Stomach (tissue), 4 donors: ENCODE data around the gene ZNF335.

Experiments used
- CTCF ChIP-seq, 7 experiments: fragments of 450-650 bp in 4 of 7; fragments of 200-600 bp in 3 of 7; sonication (generic) in 3 of 7; IDR thresholded peaks; one replicate each; pipeline ENCODE4 v1.5.1; 2016 to 2019; ENCODE audit warnings: antibody characterized with exemption in 7 of 7, control low read depth in 2 of 7, mild to moderate bottlenecking in 1 of 7
- EP300 ChIP-seq: sonication (generic); formaldehyde crosslinking; IDR thresholded peaks from one replicate; pipeline ENCODE4 v1.6.1; 2017; ENCODE audit warnings: antibody characterized with exemption
- POLR2A ChIP-seq, 4 donors: fragments of 450-650 bp; IDR thresholded peaks; one replicate each; pipeline ENCODE4 v1.6.1; 2016; ENCODE audit warnings: antibody characterized with exemption in 4 of 4, control low read depth in 2 of 4, mild to moderate bottlenecking in 1 of 4, moderate library complexity in 1 of 4
- POLR2AphosphoS5 ChIP-seq, 3 donors: sonication (generic); formaldehyde crosslinking; IDR thresholded peaks; one replicate each; pipeline ENCODE4 v1.6.1; 2016; ENCODE audit warnings: antibody characterized with exemption in 3 of 3

- no peak for TF ChIP-seq CTCF (IDR thresholded peaks at IDR 0.05)
- no peak for TF ChIP-seq POLR2AphosphoS5 (IDR thresholded peaks at IDR 0.05)
- TF ChIP-seq POLR2A (IDR thresholded peaks at IDR 0.05) = no peak
- TF ChIP-seq EP300 = no peak
Measured at GRCh38 chr20:46007671-46008070, 35.7 kb upstream of the ZNF335 start.
